Kasumi-1 (cell line): ENCODE results near the gene GALE.
A peak's percentile ranks its signal among the peaks of the same experiment; 100 is the strongest.
"Not testable (repeated sequence)": the region's sequence is repeated elsewhere in the genome, so short reads cannot be mapped to it uniquely, and the experiment has no call there.

Source experiments
- DNase-seq, 2 experiments: peaks; one replicate each; lab custom pipeline; 2025; lab: John Stamatoyannopoulos, UW

The GALE gene

DNA sequence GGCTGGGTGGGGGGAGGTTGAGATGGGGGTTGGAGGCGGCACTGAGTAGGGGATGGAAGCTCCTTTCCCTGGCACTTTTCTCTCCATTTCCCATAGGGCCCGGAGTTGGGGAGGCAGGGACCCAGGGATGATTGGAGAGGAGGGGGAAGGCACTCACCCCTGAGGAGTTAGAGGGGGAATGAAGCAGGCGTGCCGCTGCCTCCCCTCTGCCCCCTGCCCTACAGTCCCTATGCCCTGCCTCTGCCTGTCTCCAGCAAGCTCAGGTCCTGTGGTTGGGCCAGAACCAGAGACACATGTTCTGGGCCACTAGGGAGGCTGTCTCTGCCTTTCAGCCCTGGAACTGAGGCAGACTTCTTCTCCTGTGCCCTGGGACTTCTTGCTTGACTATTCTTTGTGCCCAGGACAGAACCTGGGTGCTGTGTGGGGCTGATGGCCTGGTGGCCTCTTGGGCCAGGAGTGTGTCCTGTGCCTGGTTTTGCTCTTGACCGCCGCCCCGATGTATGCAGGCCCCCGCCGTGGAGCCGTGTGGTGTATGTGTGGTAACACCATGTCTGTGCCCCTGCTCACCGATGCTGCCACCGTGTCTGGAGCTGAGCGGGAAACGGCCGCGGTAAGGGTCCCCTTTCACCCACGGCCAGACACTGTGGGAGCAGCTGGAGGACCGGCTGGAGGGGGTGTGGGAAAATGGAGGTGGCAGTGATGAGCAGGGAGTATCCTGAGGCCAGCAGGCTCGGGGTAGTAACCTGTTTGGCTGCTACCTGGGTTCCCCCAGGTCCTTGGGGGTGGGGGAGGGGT lies 8.2 kb downstream of the GALE start:
- no peak for DNase-seq

DNA sequence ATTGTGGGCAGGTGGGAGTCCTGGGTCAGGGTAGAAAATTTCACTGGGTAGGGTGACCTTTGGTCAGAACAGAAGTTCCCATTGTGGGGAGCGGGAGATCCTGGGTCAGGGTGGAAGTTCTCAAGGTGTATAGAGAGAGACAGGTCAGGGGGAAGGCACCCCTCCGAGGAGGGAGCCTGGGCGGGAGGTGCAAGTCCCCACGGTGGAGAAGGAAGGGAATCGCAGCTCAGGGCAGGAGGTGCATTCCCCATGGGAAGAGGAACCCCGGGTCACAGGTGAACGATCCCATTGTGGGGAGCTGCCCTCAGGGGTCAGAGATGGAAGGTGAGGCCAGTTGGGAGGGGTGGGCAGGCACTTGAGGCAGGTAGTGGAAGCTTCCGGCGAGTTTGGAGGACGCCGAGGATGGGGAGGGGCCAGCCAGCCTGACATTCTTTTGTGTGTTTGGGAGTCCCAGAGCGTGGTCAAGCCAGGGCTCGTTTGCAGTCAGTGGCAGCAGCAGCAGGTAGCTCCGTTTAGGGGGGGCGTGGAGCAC lies 9.0 kb downstream of the GALE start:
- DNase-seq, result peak in 1 of 2 experiments; percentile 15

DNA sequence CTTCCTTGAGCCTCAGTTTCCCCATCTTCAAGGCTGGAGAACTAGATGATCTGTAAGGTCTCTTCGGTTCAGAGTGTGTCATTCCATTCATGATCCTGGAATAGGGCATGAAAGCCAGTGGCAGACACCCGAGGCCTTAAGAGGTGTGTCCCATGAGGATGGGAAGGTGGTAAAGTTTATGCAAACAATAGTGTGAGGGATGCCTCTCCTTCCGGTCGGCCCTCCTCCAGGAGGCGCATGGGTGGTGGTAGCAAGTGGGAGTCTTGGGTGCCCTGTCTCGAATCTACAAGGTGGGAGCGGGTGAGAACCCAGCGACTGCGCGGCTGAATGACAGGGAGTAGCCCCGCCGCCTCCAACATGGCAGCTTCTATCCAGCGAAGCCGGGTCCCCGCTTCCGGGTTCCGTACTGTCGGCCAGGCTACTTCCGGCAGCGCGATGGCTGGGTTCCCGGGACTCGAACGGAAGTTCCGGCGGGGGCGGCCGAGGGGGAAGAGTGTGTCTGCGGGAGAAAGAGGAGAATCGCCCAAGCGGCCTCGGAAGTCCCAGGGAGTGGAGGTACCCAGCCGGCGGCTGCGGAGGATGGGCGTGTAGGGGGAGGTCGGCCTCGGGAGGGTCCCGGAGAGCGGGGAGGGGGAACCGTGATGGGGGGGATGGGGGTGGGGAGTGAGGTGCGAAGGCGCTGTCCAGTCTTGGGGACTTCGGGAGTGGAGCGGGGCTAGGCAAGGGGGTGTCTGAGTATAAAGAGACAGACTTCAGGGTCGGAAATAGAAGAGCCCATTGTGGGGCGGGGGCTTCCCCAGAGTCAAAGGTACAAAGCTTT lies 9.6 kb downstream of the GALE start, which contains the start of gene LYPLA2:
TSS of gene LYPLA2 (plus strand) at position 450 of the 820 bp plus-strand sequence. CDS start 1,538 bp downstream, outside the sequence.
- peak; percentile 86 to 88 for DNase-seq

DNA sequence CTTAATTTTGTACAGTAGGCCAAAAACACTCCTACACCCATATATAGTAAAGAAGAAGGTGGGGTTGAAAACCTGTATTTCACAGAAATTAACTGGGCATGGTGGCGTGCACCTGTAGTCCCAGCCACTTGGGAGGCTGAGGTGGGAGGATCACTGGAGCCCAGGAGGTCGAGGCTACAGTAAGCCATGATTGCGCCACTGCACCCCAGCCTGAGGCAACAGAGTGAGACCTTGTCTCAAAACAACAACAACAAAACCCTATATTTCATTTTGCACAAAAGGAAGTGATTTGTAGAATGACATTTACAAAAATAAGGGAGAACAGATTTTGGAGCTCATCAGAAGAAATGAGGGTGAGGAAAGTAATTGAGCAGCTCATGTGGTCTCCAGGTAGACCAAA lies 11.9 kb downstream of the GALE start:
- no peak for DNase-seq

DNA sequence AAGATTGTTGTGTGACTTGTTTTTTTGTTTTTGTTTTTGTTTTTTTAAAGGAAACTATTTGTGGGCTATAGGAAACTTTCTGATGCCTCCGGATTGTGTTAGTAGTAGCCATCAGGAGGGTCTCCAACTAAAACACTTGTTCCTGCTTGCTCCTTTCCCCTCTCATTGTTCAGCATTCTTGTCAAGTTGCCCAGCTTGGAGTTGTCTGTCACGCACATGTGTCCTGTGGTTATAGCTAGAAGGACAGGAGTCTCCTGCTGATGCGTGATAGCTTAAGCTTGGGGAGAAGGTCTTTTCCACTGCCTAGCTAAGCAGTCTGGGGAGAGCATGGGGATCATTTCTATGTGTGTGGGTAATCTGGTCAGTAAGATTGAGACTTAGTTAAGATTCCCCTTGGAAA lies 12.9 kb downstream of the GALE start:
- no peak for DNase-seq

DNA sequence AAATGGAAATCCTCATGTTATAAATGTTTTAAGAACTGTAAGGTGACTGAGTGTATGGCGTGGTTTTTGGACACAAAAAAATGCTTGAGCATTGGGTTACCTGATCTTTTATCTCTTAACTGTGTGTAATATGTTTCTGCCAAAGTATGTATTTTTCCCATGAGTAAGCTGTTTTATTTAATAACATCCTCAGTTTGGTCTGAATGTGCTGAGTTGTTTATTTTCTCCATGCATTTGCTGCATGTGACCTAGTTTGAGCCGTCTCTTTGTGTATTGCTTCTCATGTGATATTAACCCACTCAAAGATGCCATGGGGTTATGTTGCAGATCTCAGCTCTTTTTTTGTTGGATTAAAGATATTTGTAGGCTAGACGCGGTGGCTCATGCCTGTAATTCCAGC lies 15.7 kb downstream of the GALE start:
- no peak for DNase-seq

DNA sequence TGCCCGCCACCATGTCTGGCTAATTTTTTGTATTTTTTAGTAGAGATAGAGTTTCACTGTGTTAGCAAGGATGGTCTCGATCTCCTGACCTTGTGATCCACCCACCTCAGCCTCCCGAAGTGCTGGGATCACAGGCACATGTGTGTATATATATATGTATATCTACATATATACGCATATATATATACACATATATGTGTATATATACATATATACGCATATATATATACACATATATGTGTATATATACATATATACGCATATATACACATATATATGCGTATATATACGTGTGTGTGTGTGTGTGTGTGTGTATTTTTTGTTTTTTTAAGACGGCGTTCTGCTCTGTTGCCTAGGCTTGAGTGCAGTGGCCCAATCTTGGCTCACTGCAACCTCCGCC lies 17.4 kb downstream of the GALE start:
- not testable (repeated sequence) for DNase-seq

DNA sequence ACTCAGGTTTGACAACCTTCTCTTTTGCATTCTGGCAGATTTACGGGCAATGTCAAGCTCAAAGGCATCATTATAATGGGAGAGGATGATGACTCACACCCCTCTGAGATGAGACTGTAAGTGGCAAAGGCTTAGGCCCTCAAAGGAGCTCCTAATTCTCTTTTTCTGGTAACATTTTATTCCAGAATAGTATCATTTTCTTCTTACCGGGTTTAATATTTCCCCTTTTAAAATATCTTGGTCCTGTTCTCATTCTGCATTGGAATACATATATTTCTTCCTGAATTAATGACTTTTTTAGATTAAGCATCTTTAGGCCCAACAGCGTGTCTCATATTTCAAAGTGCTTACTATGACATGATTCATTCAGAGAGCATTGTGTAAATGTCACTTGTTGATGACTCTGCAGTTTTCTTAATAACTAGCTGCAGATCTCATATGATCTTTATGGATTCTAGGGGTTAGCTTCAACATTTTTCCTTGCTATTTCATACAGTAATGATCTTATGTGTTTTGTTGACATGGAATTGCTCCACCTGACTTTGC lies 20.7 kb downstream of the GALE start:
- no peak for DNase-seq

DNA sequence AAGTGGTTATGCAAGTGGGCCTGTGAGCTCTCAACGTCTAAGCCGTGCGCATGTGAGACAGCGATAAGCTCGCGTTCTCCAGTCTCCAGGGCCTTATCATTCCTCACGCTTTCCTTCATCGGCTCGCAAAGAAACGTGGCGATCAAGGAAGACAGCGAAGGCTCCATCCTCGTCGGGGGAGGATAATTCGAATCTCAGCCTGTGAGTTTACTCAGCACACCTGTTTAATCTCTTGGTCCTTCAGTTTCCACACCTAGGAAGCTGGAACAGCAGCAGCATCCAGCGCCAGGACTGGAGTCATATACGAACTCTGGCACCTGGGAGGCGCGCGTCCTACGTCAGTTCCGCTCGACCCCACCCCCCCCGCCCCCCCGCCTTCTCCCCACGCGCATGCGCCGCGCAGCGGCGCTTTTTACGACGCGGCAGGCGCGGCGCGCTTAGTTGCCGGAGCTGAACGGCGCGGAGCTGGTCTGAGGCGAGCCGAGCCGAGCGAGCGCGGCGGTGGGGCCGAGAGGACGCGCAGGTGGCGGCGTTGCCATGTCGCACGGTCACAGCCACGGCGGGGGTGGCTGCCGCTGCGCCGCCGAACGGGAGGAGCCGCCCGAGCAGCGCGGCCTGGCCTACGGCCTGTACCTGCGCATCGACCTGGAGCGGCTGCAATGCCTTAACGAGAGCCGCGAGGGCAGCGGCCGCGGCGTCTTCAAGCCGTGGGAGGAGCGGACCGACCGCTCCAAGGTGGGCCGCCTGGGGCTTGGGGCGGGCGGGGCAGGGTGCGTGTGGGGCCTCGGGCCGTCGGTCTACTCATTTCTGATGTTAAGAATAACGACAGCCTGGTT lies 22.4 kb downstream of the GALE start, which contains the start of gene PITHD1:
TSS of gene PITHD1 (plus strand) at position 440 of the 836 bp plus-strand sequence. CDS start at position 538, 98 bp downstream.
- DNase-seq, result peak; percentile 80 to 84

DNA sequence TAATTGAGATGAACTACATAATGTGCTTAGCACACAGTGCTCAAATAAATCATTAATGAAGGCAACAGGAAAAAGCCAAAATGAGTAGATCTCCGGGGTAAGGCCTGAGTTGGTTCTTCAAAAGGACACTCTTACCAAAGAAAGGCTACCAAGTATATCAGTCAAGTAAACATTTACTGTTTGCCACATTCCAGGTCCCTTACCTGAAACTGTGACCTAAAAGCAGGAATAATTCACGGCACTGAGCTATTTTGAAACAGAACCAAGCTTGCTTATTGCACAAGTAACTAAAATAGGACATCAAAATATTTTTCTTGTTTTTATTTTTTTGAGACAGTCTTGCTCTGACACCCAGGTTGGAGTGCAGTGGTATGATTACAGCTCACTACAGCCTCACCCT lies 24.3 kb downstream of the GALE start:
- no peak for DNase-seq

DNA sequence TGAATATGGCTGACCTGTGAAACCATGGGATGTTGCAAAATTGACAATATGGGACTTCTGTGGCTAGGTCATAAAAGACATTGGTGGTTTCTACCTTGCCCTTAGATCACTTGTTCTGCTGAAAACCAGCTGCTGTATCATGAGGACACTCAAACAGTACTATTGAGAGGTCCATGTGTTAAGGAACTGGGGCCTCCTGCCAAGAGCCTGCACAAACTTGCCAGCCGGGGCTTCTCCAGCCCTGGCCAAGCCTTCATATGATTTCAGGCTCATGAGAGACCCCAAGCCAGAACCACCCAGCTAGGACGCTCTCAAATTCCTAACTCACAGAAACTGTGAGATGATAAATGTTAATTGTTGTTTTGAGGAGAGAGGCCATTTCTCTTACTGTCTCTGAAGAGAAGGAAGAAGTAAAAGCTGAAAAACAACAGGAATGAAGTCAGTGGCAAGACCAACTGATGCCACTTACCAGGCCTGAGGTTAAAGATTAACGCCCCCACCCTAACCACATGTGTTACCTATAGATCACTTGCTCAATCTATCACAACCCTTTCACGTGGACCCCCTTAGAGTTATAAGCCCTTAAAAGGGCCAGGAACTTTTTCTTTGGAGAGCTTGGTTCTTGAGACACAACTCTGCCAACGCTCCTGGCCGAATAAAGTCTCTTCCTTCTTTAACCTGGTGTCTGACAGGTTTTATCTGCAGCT lies 26.2 kb downstream of the GALE start:
- no peak for DNase-seq

DNA sequence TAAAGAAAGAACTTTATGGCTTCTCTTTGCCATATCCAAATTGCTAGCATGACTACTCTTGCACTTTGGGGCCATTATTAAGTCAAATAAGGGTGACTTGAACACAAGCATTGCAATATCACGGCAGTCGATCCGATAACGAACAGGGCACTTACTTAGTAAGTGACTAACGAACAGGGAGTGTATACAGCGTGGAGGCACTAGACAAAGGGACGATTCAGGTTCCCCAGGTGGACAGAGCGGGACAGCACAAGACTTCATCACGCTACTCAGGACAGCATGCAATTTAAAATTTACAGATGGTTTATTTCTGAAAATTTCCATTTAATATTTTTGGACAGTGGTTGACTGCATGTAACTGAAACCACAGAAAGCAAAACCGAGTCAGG lies 27.7 kb downstream of the GALE start:
- no peak for DNase-seq

DNA sequence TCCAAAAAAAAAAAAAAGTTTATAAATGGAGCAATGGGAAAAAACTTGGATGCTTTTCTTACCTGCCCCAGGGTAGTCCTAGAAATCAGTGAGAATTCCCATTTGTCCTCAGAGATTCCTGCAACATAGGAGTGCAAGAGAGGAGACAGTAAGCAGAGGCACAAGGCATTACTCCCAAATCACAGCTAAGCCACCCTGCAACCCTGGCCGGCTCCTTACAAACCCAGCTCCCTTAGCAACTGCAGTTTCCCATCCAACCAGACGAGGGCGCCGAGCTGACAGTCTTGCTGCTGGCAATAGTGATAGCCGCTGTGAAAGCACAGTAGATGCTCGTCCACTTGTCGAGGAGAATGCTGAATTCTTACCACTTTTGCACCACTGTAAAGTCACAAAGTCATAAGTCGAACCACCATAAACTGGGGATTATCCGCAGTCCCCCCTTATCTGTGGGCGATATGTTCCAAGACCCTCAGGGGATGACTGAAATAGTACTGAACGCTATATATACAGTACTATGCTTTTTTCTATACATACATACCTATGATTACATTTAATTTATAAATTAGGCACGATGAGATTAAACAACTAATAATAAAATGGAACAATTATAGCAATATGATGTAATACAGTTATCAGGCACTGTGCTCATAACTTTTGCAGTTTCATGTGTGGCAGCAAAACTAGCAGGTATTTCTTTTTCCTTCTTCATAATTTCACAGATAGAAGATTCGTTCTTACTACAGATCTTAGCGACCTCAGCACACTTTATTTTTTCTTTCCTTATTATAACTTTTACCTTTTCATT lies 28.3 kb downstream of the GALE start:
- DNase-seq, result peak; percentile 77 to 87

DNA sequence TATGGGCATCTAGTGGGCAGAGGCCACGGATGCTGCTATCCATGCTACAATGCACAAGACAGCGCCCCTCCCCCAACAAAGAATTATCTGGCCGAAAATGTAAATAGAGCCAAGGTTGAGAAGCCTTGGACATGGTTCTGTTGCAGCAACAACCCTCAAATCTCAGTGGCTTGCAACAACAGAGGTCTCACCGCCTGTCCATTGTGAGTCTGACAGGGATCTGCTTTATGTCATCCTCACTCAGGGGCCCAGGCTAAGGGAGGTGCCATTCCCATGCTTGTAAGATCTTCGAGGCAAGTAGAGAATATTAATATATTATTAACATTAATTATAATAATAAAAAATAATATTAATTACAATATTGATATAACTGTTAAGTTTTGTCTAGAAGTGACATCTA lies 31.8 kb downstream of the GALE start:
- no peak for DNase-seq

DNA sequence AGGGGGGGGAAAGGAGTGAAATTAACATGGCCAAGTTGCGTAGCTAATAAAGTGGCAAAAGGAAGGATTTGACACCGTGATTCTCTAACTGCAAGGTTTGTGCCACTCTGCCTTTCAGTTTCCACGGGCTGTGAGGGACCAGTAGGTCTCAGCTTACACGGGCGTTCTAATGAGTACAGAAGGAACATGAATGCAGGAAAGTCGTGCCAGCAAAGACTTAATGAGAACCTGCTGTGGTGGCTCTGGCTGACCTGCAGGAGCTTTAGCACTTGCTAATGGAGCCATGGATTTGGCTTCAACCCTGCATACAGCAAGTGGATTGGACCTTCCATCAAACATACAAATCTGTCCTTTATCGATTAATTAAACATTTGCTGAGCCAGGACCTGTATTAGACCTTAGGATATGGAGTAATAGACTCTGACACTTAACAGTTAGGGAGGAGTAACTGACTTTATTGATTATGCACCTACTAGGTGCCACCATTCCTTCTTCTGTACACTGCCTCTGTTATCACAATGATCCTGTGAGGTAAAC lies 37.4 kb downstream of the GALE start:
- no peak for DNase-seq

DNA sequence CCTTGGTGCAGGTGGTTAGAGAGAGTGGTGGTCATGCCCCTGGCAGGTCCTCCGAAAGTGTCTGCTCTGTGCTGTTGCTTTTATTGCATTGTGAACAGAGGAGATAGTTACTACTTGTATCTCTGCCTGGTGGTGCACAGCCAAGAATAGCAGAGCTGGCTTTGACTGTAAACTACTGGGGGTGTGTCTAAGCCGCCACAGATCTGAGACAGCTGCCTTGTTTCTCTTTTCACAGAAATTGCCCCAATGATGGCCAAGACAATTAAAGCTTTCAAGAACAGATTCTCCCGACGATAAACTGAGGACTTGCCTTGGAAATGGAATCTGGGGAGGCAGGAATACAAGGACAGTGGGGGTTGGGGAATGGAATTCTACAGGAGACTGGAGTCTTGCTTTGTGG lies 41.3 kb downstream of the GALE start:
- DNase-seq, result no peak

DNA sequence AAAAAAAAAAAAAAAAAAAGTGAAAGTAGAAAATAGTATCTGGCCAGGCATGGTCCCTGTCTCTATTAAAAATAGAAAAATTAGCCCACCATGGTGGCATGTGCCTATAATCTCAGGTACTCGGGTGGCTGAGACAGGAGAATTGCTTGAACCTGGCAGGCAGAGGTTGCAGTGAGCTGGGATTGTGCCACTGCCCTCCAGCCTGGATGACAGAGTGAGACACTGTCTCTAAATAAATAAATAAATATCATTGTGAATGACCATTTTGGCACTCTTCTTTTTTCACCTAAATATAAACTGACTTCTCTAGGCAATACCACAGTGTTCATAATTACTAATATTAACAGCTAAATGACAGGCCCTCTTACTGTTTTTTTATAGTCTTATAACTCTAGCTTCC lies 42.7 kb downstream of the GALE start:
- DNase-seq, result no peak

DNA sequence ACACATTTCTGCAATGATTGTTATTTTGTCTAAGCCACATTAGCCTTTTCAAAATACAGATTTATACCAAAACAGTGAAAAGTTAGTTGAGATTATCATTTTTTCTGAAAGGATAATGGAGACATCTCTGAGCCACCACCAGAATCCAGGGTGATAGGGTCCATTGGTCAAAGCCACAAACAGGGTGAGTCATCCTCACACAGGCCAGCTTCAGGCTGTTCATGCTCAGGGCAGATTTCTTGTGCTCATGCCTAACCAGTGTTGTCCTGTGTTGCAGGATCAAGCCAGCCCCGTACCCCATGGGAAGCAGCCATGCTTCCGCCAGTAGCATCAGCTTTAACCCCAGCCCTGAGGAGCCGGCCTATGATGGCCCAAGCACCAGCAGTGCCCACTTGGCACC lies 43.9 kb downstream of the GALE start:
- DNase-seq, result no peak

DNA sequence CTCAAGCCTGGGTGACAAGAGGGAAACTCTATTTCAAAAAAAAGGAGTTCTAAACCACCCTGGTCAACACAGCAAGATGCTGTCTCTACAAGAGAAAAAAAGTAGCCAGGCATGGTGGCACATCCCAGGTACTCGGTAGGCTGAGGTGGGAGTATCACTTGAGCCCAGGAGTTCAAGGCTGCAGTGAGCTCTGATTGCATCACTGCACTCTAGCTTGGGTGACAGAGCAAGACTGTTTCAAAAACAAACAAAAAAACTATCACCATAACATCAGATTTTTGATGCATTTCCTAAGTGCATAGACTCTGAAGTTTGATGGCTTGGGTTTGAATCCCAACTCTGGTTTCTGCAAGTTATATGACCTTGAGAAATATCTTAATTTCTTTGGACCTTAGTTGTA lies 47.6 kb downstream of the GALE start:
- DNase-seq, result no peak

DNA sequence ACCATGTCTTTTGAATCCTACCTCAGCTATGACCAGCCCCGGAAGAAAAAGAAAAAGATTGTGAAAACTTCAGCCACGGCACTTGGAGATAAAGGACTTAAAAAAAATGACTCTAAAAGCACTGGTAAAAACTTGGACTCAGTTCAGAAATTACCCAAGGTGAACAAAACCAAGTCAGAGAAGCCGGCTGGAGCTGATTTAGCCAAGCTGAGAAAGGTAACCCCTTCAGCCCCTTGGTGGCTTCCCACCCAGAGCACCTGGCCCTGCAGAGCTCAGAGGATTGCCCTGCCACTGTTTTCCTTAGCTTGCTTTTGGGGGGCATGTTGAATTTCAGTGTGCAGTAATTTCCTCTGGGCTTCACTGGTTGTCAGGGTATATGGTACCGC lies 48.7 kb downstream of the GALE start:
- no peak for DNase-seq
